HFFc6 (cell line): Measurements from ENCODE around the gene ERC2. TPM values are rescaled to one million over a fixed set of nuclear protein-coding genes. Genes with fewer than 3 reads are reported as not detected.

Experiments used
- DNase-seq: peaks from one replicate; pipeline ENCODE4 v3.0.0-alpha.2; 2018
- H3K27ac Mint-ChIP-seq: 2 replicates; pipeline ENCODE4 v1.8.0; 2020; ENCODE audit warnings: mild to moderate bottlenecking, mixed read lengths
- H3K27me3 Mint-ChIP-seq: 2 replicates; pipeline ENCODE4 v1.8.0; 2021; ENCODE audit warnings: mild to moderate bottlenecking, moderate library complexity, mixed read lengths; ENCODE audit not compliant: insufficient read depth
- H3K36me3 Mint-ChIP-seq: 2 replicates; pipeline ENCODE4 v1.8.0; 2021; ENCODE audit warnings: low read depth, mixed read lengths
- H3K4me1 Mint-ChIP-seq: 2 replicates; pipeline ENCODE4 v1.8.0; 2020; ENCODE audit warnings: low read depth, mixed read lengths
- H3K4me3 Mint-ChIP-seq: 2 replicates; pipeline ENCODE4 v1.8.0; 2020; ENCODE audit warnings: mild to moderate bottlenecking, moderate library complexity, mixed read lengths
- H3K9me3 Mint-ChIP-seq: 2 replicates; pipeline ENCODE4 v1.8.0; 2020; ENCODE audit warnings: mild to moderate bottlenecking, mixed read lengths
- CTCF ChIP-seq: fragments of 200-600 bp; sonication (generic); IDR thresholded peaks from 2 replicates; pipeline ENCODE4 v1.5.0; 2021; ENCODE audit warnings: antibody characterized with exemption, mild to moderate bottlenecking
- total RNA-seq, 6 experiments: library from RNA; stranded (reverse); fragmentation: NEBNext Ultra II Directional; extraction: Animal tissue kit (Norgen Biotek cat#: 25700); gene quantifications; 2 replicates in 1 of 6; 3 replicates in 5 of 6; pipeline ENCODE4 v1.2.3, GENCODE V29; 2021

Gene ERC2
- total RNA-seq, 6 experiments from 2014 or later = 0.11 TPM; not detected in 5

- H3K27me3 Mint-ChIP-seq = no peaks in the 10 kb centered on the region
- H3K4me1 Mint-ChIP-seq = no peaks in the 10 kb centered on the region
- H3K9me3 Mint-ChIP-seq = peaks cover 19% of the 10 kb centered on the region
- H3K4me3 Mint-ChIP-seq = no peak overlapping the region
- TF ChIP-seq CTCF = no peak
- no peaks in the 10 kb centered on the region; the same call in 1 of the 2 replicates for H3K36me3 Mint-ChIP-seq
- no peak for DNase-seq
- H3K27ac Mint-ChIP-seq = no peak overlapping the region
Observed at GRCh38 chr3:56102032-56102431, 366.2 kb downstream of the ERC2 start.

GRCh38 chr3:56101576-56101975 is 366.7 kb downstream of the ERC2 start:
- no peak for TF ChIP-seq CTCF
- H3K27ac Mint-ChIP-seq = no peak overlapping the region
- no peak overlapping the region for H3K4me3 Mint-ChIP-seq
- H3K4me1 Mint-ChIP-seq = no peaks in the 10 kb centered on the region
- no peaks in the 10 kb centered on the region; the same call in 1 of the 2 replicates for H3K36me3 Mint-ChIP-seq
- DNase-seq = no peak
- H3K9me3 Mint-ChIP-seq = peaks cover 19% of the 10 kb centered on the region
- H3K27me3 Mint-ChIP-seq = no peaks in the 10 kb centered on the region

- DNase-seq = no peak
Observed at GRCh38 chr3:56096999-56097398, 371.3 kb downstream of the ERC2 start.

GRCh38 chr3:56094170-56094569 is 374.1 kb downstream of the ERC2 start:
- DNase-seq = no peak
- no peak for TF ChIP-seq CTCF
- H3K27me3 Mint-ChIP-seq = peaks cover 3% of the 10 kb centered on the region; the same call in 1 of the 2 replicates
- peaks cover 4% of the 10 kb centered on the region for H3K9me3 Mint-ChIP-seq
- no peaks in the 10 kb centered on the region for H3K4me1 Mint-ChIP-seq
- H3K36me3 Mint-ChIP-seq = no peaks in the 10 kb centered on the region; the same call in 1 of the 2 replicates
- H3K4me3 Mint-ChIP-seq = no peak overlapping the region
- no peak overlapping the region for H3K27ac Mint-ChIP-seq

More at GRCh38 chr3:56096999-56097398, 371.3 kb downstream of the ERC2 start:
- no peak for TF ChIP-seq CTCF
- Mint-ChIP-seq H3K4me1 (no peaks in the 10 kb centered on the region), H3K9me3 (peaks cover 4% of the 10 kb centered on the region), H3K36me3 (no peaks in the 10 kb centered on the region; the same call in 1 of the 2 replicates), H3K27ac (no peak overlapping the region), H3K27me3 (no peaks in the 10 kb centered on the region), H3K4me3 (no peak overlapping the region)

- H3K27me3 Mint-ChIP-seq = peaks cover 3% of the 10 kb centered on the region; the same call in 1 of the 2 replicates
- no peaks in the 10 kb centered on the region for H3K36me3 Mint-ChIP-seq
- no peak overlapping the region for H3K4me3 Mint-ChIP-seq
- no peaks in the 10 kb centered on the region; the same call in 1 of the 2 replicates for H3K9me3 Mint-ChIP-seq
- H3K27ac Mint-ChIP-seq = no peak overlapping the region
- H3K4me1 Mint-ChIP-seq = no peaks in the 10 kb centered on the region
- TF ChIP-seq CTCF = no peak
- DNase-seq = no peak
Observed at GRCh38 chr3:56089739-56090138, 378.5 kb downstream of the ERC2 start.
